Transverse colon (tissue), 4 donors: Measurements from ENCODE around the gene TXNDC16.

Experiments used
- POLR2AphosphoS5 ChIP-seq, 3 donors: sonication (generic); formaldehyde crosslinking; IDR thresholded peaks; one replicate each; pipeline ENCODE4 v1.6.1; 2016; ENCODE audit warnings: antibody characterized with exemption in 3 of 3
- TF ChIP-seq, protein P1 (sequence below), 5 experiments: fragments of 200-600 bp in 3 of 5; fragments of 450-650 bp in 2 of 5; sonication (generic) in 3 of 5; IDR thresholded peaks; 1 replicate in 2 of 5; 2 replicates in 3 of 5; pipeline ENCODE4 v1.5.1; 2016 to 2017; ENCODE audit warnings: antibody characterized with exemption in 5 of 5, inconsistent platforms in 3 of 5, mild to moderate bottlenecking in 2 of 5, moderate library complexity in 1 of 5

DNA sequence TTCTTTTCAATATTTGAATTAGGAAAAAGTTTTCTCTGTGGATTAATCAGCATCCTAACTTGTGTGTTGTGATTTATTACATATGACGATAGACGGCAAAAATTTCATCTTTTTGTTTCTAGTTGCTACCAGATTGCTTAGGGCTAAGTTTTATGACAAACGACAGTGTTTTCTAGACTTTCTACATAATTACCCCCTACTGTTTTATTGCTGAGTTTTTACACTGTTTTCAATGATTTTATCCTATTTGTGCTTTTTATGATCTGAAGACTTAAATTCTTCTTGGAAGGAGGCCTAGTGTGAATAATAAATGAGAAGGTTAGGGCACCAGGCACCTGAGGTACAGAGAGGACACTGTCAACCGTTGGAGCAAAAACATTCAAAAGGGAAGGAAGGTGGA lies 88.1 kb downstream of the TXNDC16 start:
- TF ChIP-seq, protein P1, sequence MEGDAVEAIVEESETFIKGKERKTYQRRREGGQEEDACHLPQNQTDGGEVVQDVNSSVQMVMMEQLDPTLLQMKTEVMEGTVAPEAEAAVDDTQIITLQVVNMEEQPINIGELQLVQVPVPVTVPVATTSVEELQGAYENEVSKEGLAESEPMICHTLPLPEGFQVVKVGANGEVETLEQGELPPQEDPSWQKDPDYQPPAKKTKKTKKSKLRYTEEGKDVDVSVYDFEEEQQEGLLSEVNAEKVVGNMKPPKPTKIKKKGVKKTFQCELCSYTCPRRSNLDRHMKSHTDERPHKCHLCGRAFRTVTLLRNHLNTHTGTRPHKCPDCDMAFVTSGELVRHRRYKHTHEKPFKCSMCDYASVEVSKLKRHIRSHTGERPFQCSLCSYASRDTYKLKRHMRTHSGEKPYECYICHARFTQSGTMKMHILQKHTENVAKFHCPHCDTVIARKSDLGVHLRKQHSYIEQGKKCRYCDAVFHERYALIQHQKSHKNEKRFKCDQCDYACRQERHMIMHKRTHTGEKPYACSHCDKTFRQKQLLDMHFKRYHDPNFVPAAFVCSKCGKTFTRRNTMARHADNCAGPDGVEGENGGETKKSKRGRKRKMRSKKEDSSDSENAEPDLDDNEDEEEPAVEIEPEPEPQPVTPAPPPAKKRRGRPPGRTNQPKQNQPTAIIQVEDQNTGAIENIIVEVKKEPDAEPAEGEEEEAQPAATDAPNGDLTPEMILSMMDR (IDR thresholded peaks at IDR 0.05) = no peak
- no peak for TF ChIP-seq POLR2AphosphoS5 (IDR thresholded peaks at IDR 0.05)
